ENCODE data around the gene FBXL7.

FBXL7 gene

GRCh38 chr5:15510092-15510491, 10.1 kb downstream of the FBXL7 start:
- no peaks in the 10 kb centered on the region for H3K36me3 Mint-ChIP-seq (ENCODE audit: insufficient read depth)
- ATAC-seq (replicated peaks; ENCODE audit: extremely low read depth, poor library complexity, severe bottlenecking) (no peak), DNase-seq (ENCODE audit: low spot score in 2 of 2) (no peak)
- H3K9me3 Mint-ChIP-seq, result peaks cover 5% of the 10 kb centered on the region
- H3K27me3 Mint-ChIP-seq, result no peaks in the 10 kb centered on the region
- no peaks in the 10 kb centered on the region for H3K4me1 Mint-ChIP-seq
- H3K27ac Mint-ChIP-seq (ENCODE audit: low read depth), result no peak overlapping the region
- no peak overlapping the region for H3K4me3 Mint-ChIP-seq

DNA sequence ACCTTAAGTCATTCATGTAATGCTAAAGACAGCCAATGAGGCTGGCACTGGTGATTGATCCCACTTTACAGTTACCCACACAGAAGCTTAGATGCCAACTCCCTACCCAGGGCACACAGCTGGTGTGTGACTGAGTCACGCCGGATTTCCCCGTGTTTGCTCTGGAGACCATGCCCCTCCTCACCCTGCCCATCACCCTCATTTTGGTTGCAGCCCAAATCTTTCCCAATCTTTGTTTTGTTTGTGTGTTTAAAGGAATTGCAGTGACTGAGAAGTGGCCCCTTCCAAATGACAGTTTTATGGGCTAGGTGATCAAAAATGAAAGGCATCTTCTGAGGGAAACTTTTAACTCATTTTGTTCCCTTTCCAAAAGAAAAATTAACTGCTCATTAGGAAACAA, 10.9 kb downstream of the FBXL7 start:
- ATAC-seq (replicated peaks; ENCODE audit: extremely low read depth, poor library complexity, severe bottlenecking), result no peak
- H3K27me3 Mint-ChIP-seq, result no peaks in the 10 kb centered on the region
- H3K27ac Mint-ChIP-seq (ENCODE audit: low read depth), result no peak overlapping the region
- H3K9me3 Mint-ChIP-seq, result peaks cover 6% of the 10 kb centered on the region
- no peaks in the 10 kb centered on the region for H3K36me3 Mint-ChIP-seq (ENCODE audit: insufficient read depth)
- H3K4me1 Mint-ChIP-seq, result no peaks in the 10 kb centered on the region
- H3K4me3 Mint-ChIP-seq, result no peak overlapping the region
- DNase-seq (ENCODE audit: low spot score in 2 of 2), result no peak

- Mint-ChIP-seq H3K9me3 (peaks cover 18% of the 10 kb centered on the region), H3K36me3 (ENCODE audit: insufficient read depth) (no peaks in the 10 kb centered on the region), H3K27me3 (no peaks in the 10 kb centered on the region), H3K4me1 (no peaks in the 10 kb centered on the region), H3K4me3 (no peak overlapping the region), H3K27ac (ENCODE audit: low read depth) (no peak overlapping the region)
- no peak for ATAC-seq (replicated peaks; ENCODE audit: extremely low read depth, poor library complexity, severe bottlenecking)
- no peak for DNase-seq (ENCODE audit: low spot score in 2 of 2)
Measured at GRCh38 chr5:15513431-15513830, 13.5 kb downstream of the FBXL7 start.

DNA sequence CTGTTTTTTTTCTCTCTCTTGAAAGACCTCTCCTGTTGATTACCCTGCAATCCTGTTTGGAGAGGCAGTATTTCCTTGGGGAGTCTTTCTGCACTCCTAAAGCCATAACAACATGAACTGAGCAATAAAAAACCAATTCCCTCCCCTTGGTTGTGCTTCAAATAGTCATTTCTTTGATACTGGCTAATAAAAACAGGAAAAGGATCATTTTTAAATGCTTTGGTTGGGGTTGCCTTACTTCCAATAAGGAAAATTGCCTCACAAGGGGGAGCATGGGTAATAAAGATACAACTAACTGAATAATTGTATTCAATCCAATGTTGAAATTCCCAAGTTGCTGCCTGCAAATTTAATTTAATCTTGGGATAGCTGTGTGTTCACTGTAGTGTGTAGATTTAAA, 13.9 kb downstream of the FBXL7 start:
- Mint-ChIP-seq H3K36me3 (ENCODE audit: insufficient read depth) (no peaks in the 10 kb centered on the region), H3K27me3 (no peaks in the 10 kb centered on the region), H3K4me1 (no peaks in the 10 kb centered on the region), H3K4me3 (no peak overlapping the region), H3K9me3 (peaks cover 18% of the 10 kb centered on the region), H3K27ac (ENCODE audit: low read depth) (no peak overlapping the region)
- ATAC-seq (replicated peaks; ENCODE audit: extremely low read depth, poor library complexity, severe bottlenecking), result no peak
- DNase-seq (ENCODE audit: low spot score in 2 of 2), result no peak

DNA sequence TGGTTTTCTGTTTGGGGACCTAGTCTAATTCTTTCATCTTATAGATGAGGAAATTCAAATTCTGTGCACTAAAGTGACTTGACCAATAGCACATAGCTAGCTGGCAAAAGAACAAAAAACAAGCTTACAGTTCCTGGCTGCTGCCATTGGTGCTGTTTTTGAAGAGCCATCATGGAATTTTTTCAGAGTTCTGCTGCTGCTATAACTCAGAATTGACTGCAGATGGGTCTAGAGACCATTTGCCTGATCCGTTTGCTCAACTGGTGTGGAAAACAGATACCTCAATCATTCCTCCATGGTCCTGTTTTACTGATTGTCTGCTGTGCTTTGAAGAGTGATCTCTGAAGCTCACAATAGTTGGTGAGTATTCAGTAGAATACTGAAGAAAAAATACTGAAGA, 15.2 kb downstream of the FBXL7 start:
- Mint-ChIP-seq H3K36me3 (ENCODE audit: insufficient read depth) (no peaks in the 10 kb centered on the region), H3K27ac (ENCODE audit: low read depth) (no peak overlapping the region)
- no peak for ATAC-seq (replicated peaks; ENCODE audit: extremely low read depth, poor library complexity, severe bottlenecking)

GRCh38 chr5:15516486-15516885, 16.5 kb downstream of the FBXL7 start:
- ATAC-seq (replicated peaks; ENCODE audit: extremely low read depth, poor library complexity, severe bottlenecking), result no peak
- Mint-ChIP-seq H3K4me1 (no peaks in the 10 kb centered on the region), H3K27me3 (no peaks in the 10 kb centered on the region), H3K36me3 (ENCODE audit: insufficient read depth) (no peaks in the 10 kb centered on the region), H3K4me3 (no peak overlapping the region), H3K9me3 (peaks cover 24% of the 10 kb centered on the region), H3K27ac (ENCODE audit: low read depth) (no peak overlapping the region)
- DNase-seq (ENCODE audit: low spot score in 2 of 2), result no peak

More for the DNA sequence above, 15.2 kb downstream of the FBXL7 start:
- H3K4me3 Mint-ChIP-seq, result no peak overlapping the region
- H3K9me3 Mint-ChIP-seq, result peaks cover 19% of the 10 kb centered on the region
- DNase-seq (ENCODE audit: low spot score in 2 of 2), result no peak
- no peaks in the 10 kb centered on the region for H3K4me1 Mint-ChIP-seq
- H3K27me3 Mint-ChIP-seq, result no peaks in the 10 kb centered on the region

GRCh38 chr5:15518786-15519185, 18.8 kb downstream of the FBXL7 start:
- Mint-ChIP-seq H3K27me3 (no peaks in the 10 kb centered on the region), H3K4me3 (no peak overlapping the region), H3K27ac (ENCODE audit: low read depth) (no peak overlapping the region), H3K36me3 (ENCODE audit: insufficient read depth) (no peaks in the 10 kb centered on the region), H3K4me1 (no peaks in the 10 kb centered on the region), H3K9me3 (peaks cover 30% of the 10 kb centered on the region)
- ATAC-seq (replicated peaks; ENCODE audit: extremely low read depth, poor library complexity, severe bottlenecking) (no peak), DNase-seq (ENCODE audit: low spot score in 2 of 2) (no peak)

DNA sequence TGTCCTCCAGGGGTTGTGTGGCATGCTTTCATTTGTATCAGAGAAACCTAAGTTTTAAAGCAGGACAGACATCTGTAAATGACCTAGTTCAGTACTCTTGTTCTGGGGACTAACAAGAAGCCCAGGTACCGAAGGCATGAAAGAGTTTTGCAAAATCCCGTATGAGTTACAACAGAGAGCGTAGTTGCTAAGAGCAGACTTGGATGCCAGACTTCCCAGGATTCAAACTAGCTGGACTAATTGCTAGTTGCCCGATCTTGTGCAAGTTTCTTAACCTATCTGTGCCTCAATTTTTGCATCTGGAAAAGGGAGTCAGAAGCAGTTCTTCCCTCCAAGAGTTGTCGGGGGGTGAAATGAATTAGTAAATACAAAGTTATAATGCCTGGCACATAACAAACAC, 20.9 kb downstream of the FBXL7 start:
- H3K4me3 Mint-ChIP-seq, result no peak overlapping the region
- no peak for ATAC-seq (replicated peaks; ENCODE audit: extremely low read depth, poor library complexity, severe bottlenecking)

DNA sequence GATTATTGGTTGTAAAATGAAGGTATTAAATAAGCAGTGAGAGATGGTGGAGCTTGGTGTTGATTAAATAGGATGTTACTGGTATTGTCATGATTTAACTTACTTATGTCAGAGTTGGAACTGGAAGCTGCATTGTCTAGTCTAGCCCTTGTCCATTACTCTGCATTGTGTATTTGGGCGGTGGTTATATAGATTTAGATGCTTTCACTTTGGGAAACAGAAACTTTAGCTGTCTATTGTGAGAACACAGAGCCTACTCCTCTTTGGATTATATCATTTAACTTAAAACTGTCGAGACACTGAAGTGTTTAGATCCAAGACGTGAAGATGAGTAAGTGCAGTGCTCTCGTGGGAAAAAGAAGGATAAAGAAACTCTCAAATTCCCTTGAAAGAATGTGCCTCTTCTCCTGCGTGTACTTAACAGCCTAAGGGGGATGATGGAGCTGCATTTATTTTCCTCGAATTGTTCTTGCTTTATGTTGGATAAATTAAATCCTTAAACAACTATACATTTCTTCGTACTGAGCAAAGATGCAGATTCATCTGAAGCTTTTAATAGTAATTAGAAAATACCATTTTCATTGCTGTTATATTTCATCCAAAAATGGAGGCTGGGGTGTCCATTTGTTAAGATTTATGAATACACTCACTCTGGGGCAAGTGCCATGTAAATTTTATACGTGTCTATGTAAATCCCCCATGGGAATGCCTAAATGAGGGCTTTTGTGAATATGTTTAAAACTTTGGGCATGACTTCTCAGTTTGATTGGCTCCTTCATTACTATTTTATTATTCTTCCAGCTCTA, 21.6 kb downstream of the FBXL7 start:
- ATAC-seq (replicated peaks; ENCODE audit: extremely low read depth, poor library complexity, severe bottlenecking) (no peak), DNase-seq (ENCODE audit: low spot score in 2 of 2) (no peak)
- H3K4me1 Mint-ChIP-seq, result no peaks in the 10 kb centered on the region
- H3K9me3 Mint-ChIP-seq, result peaks cover 31% of the 10 kb centered on the region
- H3K36me3 Mint-ChIP-seq (ENCODE audit: insufficient read depth), result no peaks in the 10 kb centered on the region
- no peak overlapping the region for H3K27ac Mint-ChIP-seq (ENCODE audit: low read depth)
- no peak overlapping the region for H3K4me3 Mint-ChIP-seq
- H3K27me3 Mint-ChIP-seq, result no peaks in the 10 kb centered on the region

More for the DNA sequence above, 20.9 kb downstream of the FBXL7 start:
- Mint-ChIP-seq H3K4me1 (no peaks in the 10 kb centered on the region), H3K9me3 (peaks cover 32% of the 10 kb centered on the region), H3K27me3 (no peaks in the 10 kb centered on the region), H3K27ac (ENCODE audit: low read depth) (no peak overlapping the region), H3K36me3 (ENCODE audit: insufficient read depth) (no peaks in the 10 kb centered on the region)
- DNase-seq (ENCODE audit: low spot score in 2 of 2), result no peak

DNA sequence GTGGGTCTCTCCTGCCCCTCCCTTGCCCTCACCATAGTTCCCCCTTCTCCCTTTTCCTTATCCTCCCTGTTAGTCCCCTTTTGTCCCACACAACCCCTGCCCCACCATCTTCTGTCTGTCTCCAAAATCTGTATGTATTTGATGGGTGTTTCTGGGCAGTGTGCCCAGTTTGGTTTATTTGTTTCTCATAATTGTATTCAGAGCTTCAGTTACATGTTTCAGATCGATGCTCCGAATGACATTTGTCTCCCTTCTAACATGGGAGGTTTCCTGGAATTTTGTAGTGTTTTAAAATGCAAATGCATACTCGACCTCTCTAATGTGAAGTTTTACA, 22.2 kb downstream of the FBXL7 start:
- Mint-ChIP-seq H3K4me1 (no peaks in the 10 kb centered on the region), H3K4me3 (no peak overlapping the region), H3K27ac (ENCODE audit: low read depth) (no peak overlapping the region), H3K36me3 (ENCODE audit: insufficient read depth) (no peaks in the 10 kb centered on the region), H3K27me3 (no peaks in the 10 kb centered on the region), H3K9me3 (peaks cover 29% of the 10 kb centered on the region)
- no peak for DNase-seq (ENCODE audit: low spot score in 2 of 2)
- ATAC-seq (replicated peaks; ENCODE audit: extremely low read depth, poor library complexity, severe bottlenecking), result no peak

GRCh38 chr5:15524712-15525111, 24.7 kb downstream of the FBXL7 start:
- DNase-seq (ENCODE audit: low spot score in 2 of 2), result no peak
- no peaks in the 10 kb centered on the region for H3K27me3 Mint-ChIP-seq
- ATAC-seq (replicated peaks; ENCODE audit: extremely low read depth, poor library complexity, severe bottlenecking), result no peak

DNA sequence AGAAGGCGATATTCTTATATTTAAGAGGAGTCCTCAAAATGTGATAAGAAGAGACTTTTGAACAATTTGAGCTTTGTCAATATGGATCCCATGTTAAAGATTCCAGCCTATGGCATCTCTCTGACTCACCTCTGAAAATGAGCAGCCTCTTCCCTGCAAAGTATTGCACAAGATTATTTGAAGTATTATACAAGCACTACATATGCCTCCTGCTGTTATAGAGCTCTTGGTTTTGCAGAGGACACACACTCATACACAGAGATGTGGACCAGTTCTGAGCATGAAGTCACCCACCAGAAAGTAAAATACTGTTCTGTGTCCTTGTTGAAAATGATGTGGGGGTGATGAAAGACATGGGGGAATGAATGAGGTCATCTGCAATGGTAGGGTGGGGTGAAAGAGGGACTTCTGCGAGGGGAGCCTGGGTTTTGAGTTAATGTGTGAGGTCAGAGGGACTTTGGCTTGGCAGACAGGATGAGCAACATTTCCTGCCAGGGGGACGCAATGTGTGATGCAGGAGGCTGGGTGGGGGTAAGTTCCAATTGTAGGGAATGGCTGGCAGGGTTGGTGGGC, 25.8 kb downstream of the FBXL7 start:
- Mint-ChIP-seq H3K4me3 (no peak overlapping the region), H3K36me3 (ENCODE audit: insufficient read depth) (no peaks in the 10 kb centered on the region), H3K4me1 (no peaks in the 10 kb centered on the region), H3K27me3 (no peaks in the 10 kb centered on the region), H3K27ac (ENCODE audit: low read depth) (no peak overlapping the region), H3K9me3 (peaks cover 18% of the 10 kb centered on the region)
- ATAC-seq (replicated peaks; ENCODE audit: extremely low read depth, poor library complexity, severe bottlenecking), result no peak
- DNase-seq (ENCODE audit: low spot score in 2 of 2), result no peak

More at GRCh38 chr5:15524712-15525111, 24.7 kb downstream of the FBXL7 start:
- H3K4me1 Mint-ChIP-seq, result no peaks in the 10 kb centered on the region
- no peak overlapping the region for H3K27ac Mint-ChIP-seq (ENCODE audit: low read depth)
- peaks cover 19% of the 10 kb centered on the region for H3K9me3 Mint-ChIP-seq
- no peak overlapping the region for H3K4me3 Mint-ChIP-seq
- no peaks in the 10 kb centered on the region for H3K36me3 Mint-ChIP-seq (ENCODE audit: insufficient read depth)

GRCh38 chr5:15526413-15526812, 26.4 kb downstream of the FBXL7 start:
- H3K4me1 Mint-ChIP-seq, result no peaks in the 10 kb centered on the region
- H3K36me3 Mint-ChIP-seq (ENCODE audit: insufficient read depth), result no peaks in the 10 kb centered on the region
- H3K27me3 Mint-ChIP-seq, result no peaks in the 10 kb centered on the region
- H3K27ac Mint-ChIP-seq (ENCODE audit: low read depth), result no peak overlapping the region
- DNase-seq (ENCODE audit: low spot score in 2 of 2), result no peak
- no peak overlapping the region for H3K4me3 Mint-ChIP-seq
- H3K9me3 Mint-ChIP-seq, result peaks cover 12% of the 10 kb centered on the region
- ATAC-seq (replicated peaks; ENCODE audit: extremely low read depth, poor library complexity, severe bottlenecking), result no peak
